Measurements from ENCODE around the gene PTGR1. TPM values are rescaled to one million over a fixed set of nuclear protein-coding genes. Genes with fewer than 3 reads are reported as not detected.
A peak's percentile ranks its signal among the peaks of the same experiment; 100 is the strongest.

Gene PTGR1
- total and polyA plus RNA-seq, 2 donors (not counting 3 experiments of a cell fraction or from before 2014, with no cell fraction given): 70.3 to 79.1 TPM

DNA sequence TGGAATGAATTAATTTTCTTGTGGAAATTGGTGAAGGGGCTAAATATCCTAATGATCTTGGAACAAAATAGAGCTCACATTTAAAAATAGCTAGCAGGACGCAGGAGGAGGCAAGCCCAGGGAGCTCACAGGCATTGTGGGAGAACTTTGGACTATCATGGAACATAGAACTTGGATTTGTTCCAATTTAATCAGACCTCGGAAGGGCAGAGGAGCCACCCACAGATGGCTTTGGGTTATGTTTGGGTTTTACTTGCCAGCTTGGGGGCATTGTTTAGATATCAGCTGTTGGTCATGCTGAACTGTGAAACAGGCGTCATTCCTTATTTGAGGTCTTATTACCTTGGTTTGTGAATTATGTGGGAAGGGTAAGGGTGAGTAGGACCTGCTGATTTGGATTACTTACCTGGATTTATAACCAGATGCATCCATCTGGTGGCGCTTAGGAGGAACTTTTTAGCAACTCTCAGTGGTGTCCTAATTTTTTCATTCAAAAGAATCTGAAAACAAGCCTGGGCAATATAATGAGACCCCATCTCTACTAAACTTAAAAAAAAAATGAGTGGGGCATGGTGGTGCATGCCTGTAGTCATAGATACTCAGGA is 14.1 kb upstream of the PTGR1 start:
- intact Hi-C loops (cut with micrococcal nuclease): no loop called here
- Histone ChIP-seq H3K4me3 (replicated peaks in 1 of 3; ENCODE audit: insufficient read depth in 1 of 3, low read depth in 1 of 3, low read length in 3 of 3) (no peak overlapping the region), H3K27ac (ENCODE audit: insufficient read depth, low read depth, low read length) (no peak overlapping the region), H4K20me1 (replicated peaks; ENCODE audit: control insufficient read depth, extremely low read depth, insufficient read depth, low read length) (no peaks in the 10 kb centered on the region), H3K4me2 (ENCODE audit: insufficient read depth, low read length) (no peak overlapping the region), H3K36me3 (ENCODE audit: control insufficient read depth in 2 of 2, extremely low read depth in 1 of 2, insufficient read depth in 2 of 2, low read length in 2 of 2) (no peaks in the 10 kb centered on the region), H3K4me1 (ENCODE audit: control insufficient read depth, extremely low read depth, insufficient read depth, low read length) (no peaks in the 10 kb centered on the region), H3K79me2 (ENCODE audit: control insufficient read depth, insufficient read depth, low read length) (no peaks in the 10 kb centered on the region), H3K9me3 (replicated peaks; ENCODE audit: control insufficient read depth, insufficient read depth, low read length) (no peaks in the 10 kb centered on the region), H3K9ac (replicated peaks; ENCODE audit: extremely low read depth, insufficient read depth, low read length) (no peak overlapping the region), H3K27me3 (ENCODE audit: control insufficient read depth in 2 of 2, insufficient read depth in 2 of 2, low read length in 2 of 2) (peaks cover 5 to 9% of the 10 kb centered on the region in 2 experiments), H2AFZ (ENCODE audit: low read depth, low read length) (no peak overlapping the region), H3K9me1 (replicated peaks; ENCODE audit: control insufficient read depth, extremely low read depth, insufficient read depth, low read length) (no peaks in the 10 kb centered on the region)
- no TSS peak for BruUV-seq (replicated peaks)
- dilution Hi-C loops (cut with MboI; ENCODE audit: extremely low pct_ligation_motif_present, low sequenced_read_pairs): no loop called here
- FAIRE-seq (no peak), DNase-seq (ENCODE audit: low read depth, low spot score) (peak; percentile 42)
- ChIA-PET CTCF (interaction anchor here (0.6 to 2.7 kb wide), 5 partner anchors 8 to 173 kb away, joined by 3 to 20 read pairs (median 5); no protein-coding TSS in a partner anchor), POLR2A (no interaction called here)
- TF ChIP-seq JUN (IDR thresholded peaks at IDR 0.05; ENCODE audit: borderline replicate concordance, insufficient read depth, insufficient read length, low read depth) (no peak), POLR2A (IDR thresholded peaks at IDR 0.05; ENCODE audit: low read depth, low read length) (no peak), GATA2 (IDR thresholded peaks at IDR 0.05; ENCODE audit: insufficient read depth, insufficient read length, low read depth, low read length) (no peak)
- TF ChIP-seq, protein P1, sequence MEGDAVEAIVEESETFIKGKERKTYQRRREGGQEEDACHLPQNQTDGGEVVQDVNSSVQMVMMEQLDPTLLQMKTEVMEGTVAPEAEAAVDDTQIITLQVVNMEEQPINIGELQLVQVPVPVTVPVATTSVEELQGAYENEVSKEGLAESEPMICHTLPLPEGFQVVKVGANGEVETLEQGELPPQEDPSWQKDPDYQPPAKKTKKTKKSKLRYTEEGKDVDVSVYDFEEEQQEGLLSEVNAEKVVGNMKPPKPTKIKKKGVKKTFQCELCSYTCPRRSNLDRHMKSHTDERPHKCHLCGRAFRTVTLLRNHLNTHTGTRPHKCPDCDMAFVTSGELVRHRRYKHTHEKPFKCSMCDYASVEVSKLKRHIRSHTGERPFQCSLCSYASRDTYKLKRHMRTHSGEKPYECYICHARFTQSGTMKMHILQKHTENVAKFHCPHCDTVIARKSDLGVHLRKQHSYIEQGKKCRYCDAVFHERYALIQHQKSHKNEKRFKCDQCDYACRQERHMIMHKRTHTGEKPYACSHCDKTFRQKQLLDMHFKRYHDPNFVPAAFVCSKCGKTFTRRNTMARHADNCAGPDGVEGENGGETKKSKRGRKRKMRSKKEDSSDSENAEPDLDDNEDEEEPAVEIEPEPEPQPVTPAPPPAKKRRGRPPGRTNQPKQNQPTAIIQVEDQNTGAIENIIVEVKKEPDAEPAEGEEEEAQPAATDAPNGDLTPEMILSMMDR (IDR thresholded peaks at IDR 0.05; ENCODE audit: extremely low read depth in 1 of 2, insufficient read depth in 1 of 2, low read depth in 1 of 2, low read length in 2 of 2): no peak

DNA sequence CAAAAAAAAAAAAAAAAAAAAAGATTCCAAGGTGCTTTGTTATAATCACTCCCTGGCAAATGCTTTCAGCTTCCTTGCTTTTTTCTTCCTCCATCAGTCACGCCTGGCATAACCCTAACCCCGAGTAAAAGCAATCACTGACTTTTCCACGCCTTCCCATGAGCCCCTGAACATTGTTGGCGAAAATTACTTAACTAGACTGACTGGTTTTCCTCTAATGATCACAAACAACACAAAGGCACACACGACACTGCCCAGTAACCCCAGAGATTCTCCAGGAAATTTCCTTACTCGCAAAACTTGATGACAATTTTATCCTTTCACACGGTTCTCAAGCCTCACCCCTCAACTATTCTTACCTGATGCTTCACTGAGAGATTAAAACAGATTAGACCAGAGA is 11.4 kb upstream of the PTGR1 start:
- no peak overlapping the region for H3K27ac ChIP-seq (ENCODE audit: insufficient read depth, low read depth, low read length)
- FAIRE-seq: no peak
- dilution Hi-C loops (cut with MboI; ENCODE audit: extremely low pct_ligation_motif_present, low sequenced_read_pairs) (no loop called here), intact Hi-C loops (cut with micrococcal nuclease) (no loop called here)
- H3K4me3 ChIP-seq (replicated peaks in 1 of 3; ENCODE audit: insufficient read depth in 1 of 3, low read depth in 1 of 3, low read length in 3 of 3): no peak overlapping the region
- H2AFZ ChIP-seq (ENCODE audit: low read depth, low read length): no peak overlapping the region
- H3K27me3 ChIP-seq (ENCODE audit: control insufficient read depth in 2 of 2, insufficient read depth in 2 of 2, low read length in 2 of 2): peaks cover 4 to 9% of the 10 kb centered on the region in 2 experiments
- TF ChIP-seq EZH2 (IDR thresholded peaks at IDR 0.05; ENCODE audit: borderline replicate concordance, low read depth, low read length, severe bottlenecking): no peak
- no peak for TF ChIP-seq MYC (IDR thresholded peaks at IDR 0.05; ENCODE audit: low read depth, low read length)
- no peak for TF ChIP-seq POLR2AphosphoS5 (IDR thresholded peaks at IDR 0.05; ENCODE audit: insufficient read depth, low read depth, low read length)
- TF ChIP-seq JUN (IDR thresholded peaks at IDR 0.05; ENCODE audit: borderline replicate concordance, insufficient read depth, insufficient read length, low read depth): no peak
- no TSS peak for BruUV-seq (replicated peaks)
- no peaks in the 10 kb centered on the region for H3K79me2 ChIP-seq (ENCODE audit: control insufficient read depth, insufficient read depth, low read length)
- no peak overlapping the region for H3K4me2 ChIP-seq (ENCODE audit: insufficient read depth, low read length)
- POLR2A ChIA-PET: interaction anchor here (0.7 kb wide), 1 partner anchor 15 kb away, joined by 6 read pairs; no protein-coding TSS in a partner anchor
- CTCF ChIA-PET: interaction anchor here (1.2 to 1.9 kb wide), 4 partner anchors 11 to 20 kb away, joined by 3 to 14 read pairs (median 4); partner anchors contain the start of gene DNAJC25
- H3K4me1 ChIP-seq (ENCODE audit: control insufficient read depth, extremely low read depth, insufficient read depth, low read length): no peaks in the 10 kb centered on the region
- no peaks in the 10 kb centered on the region for H3K36me3 ChIP-seq (ENCODE audit: control insufficient read depth in 2 of 2, extremely low read depth in 1 of 2, insufficient read depth in 2 of 2, low read length in 2 of 2)
- no peaks in the 10 kb centered on the region for H4K20me1 ChIP-seq (replicated peaks; ENCODE audit: control insufficient read depth, extremely low read depth, insufficient read depth, low read length)
- H3K9me1 ChIP-seq (replicated peaks; ENCODE audit: control insufficient read depth, extremely low read depth, insufficient read depth, low read length): no peaks in the 10 kb centered on the region
- DNase-seq (ENCODE audit: low read depth, low spot score): no peak
- H3K9me3 ChIP-seq (replicated peaks; ENCODE audit: control insufficient read depth, insufficient read depth, low read length): no peaks in the 10 kb centered on the region
- H3K9ac ChIP-seq (replicated peaks; ENCODE audit: extremely low read depth, insufficient read depth, low read length): no peak overlapping the region

Measured in endothelial cell of umbilical vein (primary cell).